ENCODE results near the gene RUNDC3A. TPM values are rescaled to one million over a fixed set of nuclear protein-coding genes. Genes with fewer than 3 reads are reported as not detected.
A peak's percentile ranks its signal among the peaks of the same experiment; 100 is the strongest.

Gene RUNDC3A
- total and polyA plus RNA-seq, 2 of the 8 experiments (the other 6 are each of a cell fraction or from before 2014, with no cell fraction given): 6.4 to 13.8 TPM

DNA sequence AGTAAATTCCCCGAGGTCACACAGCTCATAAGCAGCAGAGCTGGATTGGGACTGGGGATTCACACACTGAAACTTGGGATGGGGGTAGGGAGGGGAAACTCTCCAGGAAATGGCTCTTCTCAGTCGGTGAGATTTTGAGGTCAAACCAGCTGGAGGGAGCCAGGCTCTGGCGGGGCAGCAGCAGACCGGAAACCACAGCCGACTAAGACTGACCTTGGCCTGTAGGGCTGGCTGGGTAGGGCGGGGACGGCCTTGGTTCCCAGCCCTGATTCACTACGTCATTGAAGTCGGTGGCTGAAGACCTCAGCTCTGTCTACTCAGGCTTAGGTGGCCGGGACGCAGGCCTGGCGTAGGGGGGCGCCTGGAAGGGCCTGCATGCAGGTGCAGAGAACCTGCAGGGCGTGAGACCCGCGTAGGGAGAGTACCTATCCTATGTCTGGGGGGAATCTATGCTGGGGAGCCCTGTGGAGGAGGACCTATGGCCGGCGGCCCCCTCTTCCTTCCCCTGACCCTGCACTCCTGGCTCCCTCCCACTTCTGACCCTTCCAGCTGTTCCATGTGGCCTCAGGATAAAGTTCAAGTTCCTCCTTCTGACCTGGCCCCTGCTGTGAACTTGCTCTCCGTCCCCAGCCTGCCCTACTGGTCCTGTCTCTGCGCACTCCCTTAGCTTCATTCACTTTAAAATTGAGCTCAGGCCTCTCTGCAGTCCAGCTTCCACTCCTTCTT is 28.6 kb upstream of the RUNDC3A start:
- FAIRE-seq (no peak), DNase-seq (ENCODE audit: low read depth in 1 of 2, low spot score in 2 of 2) (peak; percentile 19 to 74)
- no peak overlapping the region for H3K4ac ChIP-seq (replicated peaks; ENCODE audit: insufficient read length, low read depth, low read length)
- no peaks in the 10 kb centered on the region for H3K79me2 ChIP-seq (ENCODE audit: control insufficient read depth in 1 of 2, insufficient read depth in 2 of 2, low read length in 2 of 2)
- peak overlapping the region; percentile 96; the same call in 1 of the 2 replicates for H2BK12ac ChIP-seq (ENCODE audit: low read depth, low read length)
- POLR2A ChIA-PET (ENCODE audit: partially characterized antibody): interaction anchor here (0.6 to 1.7 kb wide), 9 partner anchors 10 to 93 kb away, joined by 3 to 6 read pairs (median 3); partner anchors contain the start of genes SLC4A1 and UBTF
- H2BK5ac ChIP-seq (ENCODE audit: low read depth, low read length): peak overlapping the region; percentile 69; the same call in 1 of the 2 replicates
- peak overlapping the region in 1 of 4 experiments; percentile 19; a peak in 1 of 7 replicates for H3K9ac ChIP-seq (replicated peaks in 1 of 4; ENCODE audit: extremely low read depth in 1 of 4, low read depth in 3 of 4, low read length in 3 of 4)
- H3K56ac ChIP-seq (replicated peaks; ENCODE audit: insufficient read length, low read depth, low read length): no peak overlapping the region
- no peak overlapping the region for H3K14ac ChIP-seq (ENCODE audit: insufficient read length)
- H2BK15ac ChIP-seq (ENCODE audit: low read length): peak overlapping the region; percentile 48; the same call in 1 of the 2 replicates
- peak overlapping the region; percentile 35 to 39 for H3K4me2 ChIP-seq (ENCODE audit: insufficient read depth in 1 of 2, low read depth in 2 of 2, low read length in 2 of 2)
- H3K23me2 ChIP-seq (ENCODE audit: low read depth, low read length): no peaks in the 10 kb centered on the region
- H3K18ac ChIP-seq (ENCODE audit: extremely low read depth, low read length): peak overlapping the region; percentile 42; the same call in 1 of the 2 replicates
- H3K36me3 ChIP-seq (ENCODE audit: control insufficient read depth in 2 of 4, insufficient read depth in 4 of 4, low read length in 3 of 4): no peaks in the 10 kb centered on the region
- no peak overlapping the region for H4K91ac ChIP-seq (replicated peaks; ENCODE audit: insufficient read length, low read length)
- no peaks in the 10 kb centered on the region for H3K79me1 ChIP-seq (ENCODE audit: low read depth, low read length)
- peak overlapping the region; percentile 75; the same call in 1 of the 2 replicates for H2AK5ac ChIP-seq (ENCODE audit: low read depth, low read length)
- H2BK120ac ChIP-seq (replicated peaks; ENCODE audit: low read depth, low read length): no peak overlapping the region
- 40% methylated on average over 18 of the region's 20 CpGs; no CpG with 5 or more reads in 1 of the 2 experiments for WGBS, 2 experiments (ENCODE audit: extremely low coverage in 1 of 2, insufficient coverage in 1 of 2, insufficient read length in 1 of 2, insufficient replicate concordance in 2 of 2, low coverage in 1 of 2, low lambda C conversion rate in 2 of 2, missing lambda C conversion rate in 1 of 2)
- CTCF ChIA-PET (ENCODE audit: partially characterized antibody): interaction anchor here (1.0 to 2.9 kb wide), 10 partner anchors 8 to 105 kb away, joined by 3 to 7 read pairs (median 5); no protein-coding TSS in a partner anchor
- peak overlapping the region; percentile 73; the same call in 1 of the 2 replicates for H4K8ac ChIP-seq (ENCODE audit: extremely low read depth, insufficient read depth, low read length)
- H2BK20ac ChIP-seq (ENCODE audit: low read length): peak overlapping the region; percentile 15
- no peaks in the 10 kb centered on the region for H3K9me3 ChIP-seq (ENCODE audit: insufficient read depth in 2 of 2, low read depth in 1 of 2, low read length in 1 of 2)
- H2AFZ ChIP-seq (ENCODE audit: low read length): peak overlapping the region; percentile 74
- H3K4me3 ChIP-seq (ENCODE audit: extremely low read depth in 1 of 4, insufficient read depth in 2 of 4, low read depth in 3 of 4, low read length in 4 of 4): no peak overlapping the region
- H3K27ac ChIP-seq (ENCODE audit: low read depth, low read length): no peak overlapping the region
- H3K27me3 ChIP-seq (replicated peaks in 1 of 4; ENCODE audit: control insufficient read depth in 3 of 4, extremely low read depth in 1 of 4, insufficient read depth in 3 of 4, low read length in 3 of 4): 0 out of 7 replicates have a peak, but pooled peaks cover 0 to 2% (median 0%) of the 10 kb centered on the region in 4 experiments
- no peaks in the 10 kb centered on the region for H4K20me1 ChIP-seq (replicated peaks in 1 of 2; ENCODE audit: control insufficient read depth in 1 of 2, insufficient read depth in 2 of 2, low read length in 2 of 2)
- no peak overlapping the region for H4K5ac ChIP-seq (ENCODE audit: insufficient read length, low read depth, low read length)
- no peak overlapping the region for H3K23ac ChIP-seq (ENCODE audit: insufficient read length)
- peaks cover 0 to 12% (median 7%) of the 10 kb centered on the region in 4 experiments; a peak in 6 of 7 replicates for H3K4me1 ChIP-seq (replicated peaks in 1 of 4; ENCODE audit: control insufficient read depth in 3 of 4, insufficient read depth in 4 of 4, low read length in 3 of 4)
- TF ChIP-seq FOSL1 (IDR thresholded peaks at IDR 0.05; ENCODE audit: insufficient read depth, low read depth, low read length): no peak
- TF ChIP-seq CHD1 (IDR thresholded peaks at IDR 0.05; ENCODE audit: low read depth, low read length): no peak
- TF ChIP-seq SIX5 (IDR thresholded peaks at IDR 0.05; ENCODE audit: low read depth, low read length): no peak
- no peak; the same call in 1 of the 2 replicates for TF ChIP-seq ATF2 (IDR thresholded peaks at IDR 0.05; ENCODE audit: low read length)
- TF ChIP-seq CHD2 (IDR thresholded peaks at IDR 0.05; ENCODE audit: low read length): no peak
- TF ChIP-seq KDM1A (IDR thresholded peaks at IDR 0.05; ENCODE audit: borderline replicate concordance, low read length): no peak
- TF ChIP-seq, protein P1, sequence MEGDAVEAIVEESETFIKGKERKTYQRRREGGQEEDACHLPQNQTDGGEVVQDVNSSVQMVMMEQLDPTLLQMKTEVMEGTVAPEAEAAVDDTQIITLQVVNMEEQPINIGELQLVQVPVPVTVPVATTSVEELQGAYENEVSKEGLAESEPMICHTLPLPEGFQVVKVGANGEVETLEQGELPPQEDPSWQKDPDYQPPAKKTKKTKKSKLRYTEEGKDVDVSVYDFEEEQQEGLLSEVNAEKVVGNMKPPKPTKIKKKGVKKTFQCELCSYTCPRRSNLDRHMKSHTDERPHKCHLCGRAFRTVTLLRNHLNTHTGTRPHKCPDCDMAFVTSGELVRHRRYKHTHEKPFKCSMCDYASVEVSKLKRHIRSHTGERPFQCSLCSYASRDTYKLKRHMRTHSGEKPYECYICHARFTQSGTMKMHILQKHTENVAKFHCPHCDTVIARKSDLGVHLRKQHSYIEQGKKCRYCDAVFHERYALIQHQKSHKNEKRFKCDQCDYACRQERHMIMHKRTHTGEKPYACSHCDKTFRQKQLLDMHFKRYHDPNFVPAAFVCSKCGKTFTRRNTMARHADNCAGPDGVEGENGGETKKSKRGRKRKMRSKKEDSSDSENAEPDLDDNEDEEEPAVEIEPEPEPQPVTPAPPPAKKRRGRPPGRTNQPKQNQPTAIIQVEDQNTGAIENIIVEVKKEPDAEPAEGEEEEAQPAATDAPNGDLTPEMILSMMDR (IDR thresholded peaks at IDR 0.05; ENCODE audit: control extremely low read depth in 1 of 3, insufficient read depth in 1 of 3, low read depth in 1 of 3, low read length in 3 of 3): no peak
